ENCODE measurements around the gene ULK4. TPM values are rescaled to one million over a fixed set of nuclear protein-coding genes. Genes with fewer than 3 reads are reported as not detected.
"Not testable (repeated sequence)": the region's sequence is repeated elsewhere in the genome, so short reads cannot be mapped to it uniquely, and the experiment has no call there.

The ULK4 gene
- total RNA-seq, 1 experiment from 2014 or later, result 2.0 TPM

- DNase-seq (ENCODE audit: low spot score), result no peak
Observed at GRCh38 chr3:41690766-41691563, 270.9 kb downstream of the ULK4 start.

GRCh38 chr3:41688595-41689380 lies 273.1 kb downstream of the ULK4 start:
- DNase-seq (ENCODE audit: low spot score), result no peak

- no peak for DNase-seq (ENCODE audit: low spot score)
Observed at GRCh38 chr3:41684797-41685735, 276.8 kb downstream of the ULK4 start.

DNA sequence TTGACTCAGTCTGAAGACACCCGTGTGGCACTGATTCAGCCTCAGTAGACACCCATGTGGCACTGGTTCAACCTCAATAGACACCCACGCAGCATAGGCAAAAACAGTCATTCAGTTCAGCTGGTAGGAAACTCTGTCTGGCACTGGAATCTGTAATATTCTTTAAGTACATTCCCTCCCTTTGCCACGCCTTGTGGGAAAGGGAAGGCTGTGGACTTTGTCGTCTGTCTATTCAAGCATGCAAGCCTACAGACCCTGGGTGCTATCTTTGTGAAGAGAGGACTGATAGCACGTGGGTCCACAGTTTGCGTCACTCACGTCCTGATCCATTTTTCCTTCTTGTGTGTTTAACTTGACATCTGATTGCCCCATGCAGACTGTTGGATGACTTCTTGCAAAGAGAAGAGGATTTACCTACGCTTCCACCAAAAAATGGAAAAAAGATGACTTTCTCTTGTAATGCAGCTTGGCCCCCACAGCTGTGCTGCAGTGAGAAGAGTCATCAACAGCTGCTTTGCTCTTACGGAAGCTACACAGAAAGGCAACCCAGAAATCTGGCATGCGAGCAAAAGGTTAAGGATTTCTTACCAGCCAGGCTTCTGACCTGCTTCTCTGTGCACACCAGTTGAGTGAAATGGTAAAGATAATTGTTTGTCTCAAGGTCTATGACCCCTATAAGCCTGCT lies 278.1 kb downstream of the ULK4 start:
- no peak for DNase-seq (ENCODE audit: low spot score)

DNA sequence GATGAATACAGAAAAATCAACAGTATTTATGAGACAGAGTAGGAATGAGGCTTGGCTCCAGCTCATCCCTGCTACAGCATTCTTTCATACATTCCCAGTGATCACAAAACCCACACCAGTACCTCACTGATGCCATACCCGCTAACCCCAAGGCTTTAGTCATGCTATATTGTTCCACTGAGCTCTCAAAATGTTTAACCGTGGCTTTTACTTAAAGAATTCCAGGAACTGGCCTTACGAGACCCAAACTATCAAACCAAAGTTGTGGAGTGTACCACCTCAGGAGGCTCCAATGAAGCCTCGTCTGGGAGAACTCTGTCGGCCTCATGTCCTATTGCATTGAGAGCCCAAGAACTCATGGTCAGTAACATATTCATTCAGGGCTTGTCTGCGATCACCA lies 278.9 kb downstream of the ULK4 start:
- peak; percentile 37 for DNase-seq (ENCODE audit: low spot score)

- no peak for DNase-seq (ENCODE audit: low spot score)
Observed at GRCh38 chr3:41682382-41682781, 279.5 kb downstream of the ULK4 start.

- DNase-seq (ENCODE audit: low spot score), result peak; percentile 93
Observed at GRCh38 chr3:41681479-41681878, 280.4 kb downstream of the ULK4 start.

- no peak for DNase-seq (ENCODE audit: low spot score)
Observed at GRCh38 chr3:41679374-41679773, 282.5 kb downstream of the ULK4 start.

DNA sequence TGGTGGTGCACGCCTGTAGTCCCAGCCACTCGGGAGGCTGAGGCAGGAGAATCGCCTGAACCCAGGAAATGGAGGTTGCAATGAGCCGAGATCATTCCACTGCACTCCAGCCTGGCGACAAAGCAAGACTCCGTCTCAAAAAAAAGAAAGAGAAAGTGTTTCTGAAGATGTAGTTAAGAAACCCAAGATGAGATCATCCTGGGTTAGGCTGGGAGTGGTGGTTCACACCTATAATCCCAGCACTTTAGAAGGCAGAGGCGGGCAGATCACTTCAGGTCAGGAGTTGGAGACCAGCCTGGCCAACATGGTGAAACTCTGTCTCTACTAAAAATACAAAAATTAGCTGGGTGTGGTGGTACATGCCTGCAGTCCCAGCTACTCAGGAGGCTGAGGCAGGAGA lies 286.8 kb downstream of the ULK4 start:
- not testable (repeated sequence) for DNase-seq (ENCODE audit: low spot score)

GRCh38 chr3:41674449-41674848 lies 287.5 kb downstream of the ULK4 start:
- no peak for DNase-seq (ENCODE audit: low spot score)

- DNase-seq (ENCODE audit: low spot score), result no peak
Observed at GRCh38 chr3:41673650-41674049, 288.3 kb downstream of the ULK4 start.

- no peak for DNase-seq (ENCODE audit: low spot score)
Observed at GRCh38 chr3:41668379-41668778, 293.5 kb downstream of the ULK4 start.

- DNase-seq (ENCODE audit: low spot score), result no peak
Observed at GRCh38 chr3:41662288-41662687, 299.6 kb downstream of the ULK4 start.

DNA sequence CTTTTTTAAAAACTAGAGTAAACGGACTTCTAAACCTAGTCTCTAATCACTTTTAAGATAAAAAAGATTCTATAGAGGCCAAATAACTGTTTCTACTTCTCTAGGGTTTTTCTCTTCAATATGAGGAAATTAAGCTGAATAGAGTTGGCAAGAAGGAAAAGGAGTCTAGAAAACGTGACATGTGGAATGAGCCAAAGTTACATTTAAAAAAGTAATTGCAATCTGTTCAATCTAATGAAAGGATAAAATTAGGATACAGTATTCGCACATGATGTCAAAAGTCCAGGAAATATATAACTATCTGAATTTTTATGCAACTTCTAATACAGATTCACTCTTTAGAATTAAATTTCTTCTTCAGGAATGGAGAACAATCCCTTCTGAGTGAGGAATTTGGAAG lies 300.1 kb downstream of the ULK4 start:
- no peak for DNase-seq (ENCODE audit: low spot score)

- no peak for DNase-seq (ENCODE audit: low spot score)
Observed at GRCh38 chr3:41660510-41660909, 301.4 kb downstream of the ULK4 start.

DNA sequence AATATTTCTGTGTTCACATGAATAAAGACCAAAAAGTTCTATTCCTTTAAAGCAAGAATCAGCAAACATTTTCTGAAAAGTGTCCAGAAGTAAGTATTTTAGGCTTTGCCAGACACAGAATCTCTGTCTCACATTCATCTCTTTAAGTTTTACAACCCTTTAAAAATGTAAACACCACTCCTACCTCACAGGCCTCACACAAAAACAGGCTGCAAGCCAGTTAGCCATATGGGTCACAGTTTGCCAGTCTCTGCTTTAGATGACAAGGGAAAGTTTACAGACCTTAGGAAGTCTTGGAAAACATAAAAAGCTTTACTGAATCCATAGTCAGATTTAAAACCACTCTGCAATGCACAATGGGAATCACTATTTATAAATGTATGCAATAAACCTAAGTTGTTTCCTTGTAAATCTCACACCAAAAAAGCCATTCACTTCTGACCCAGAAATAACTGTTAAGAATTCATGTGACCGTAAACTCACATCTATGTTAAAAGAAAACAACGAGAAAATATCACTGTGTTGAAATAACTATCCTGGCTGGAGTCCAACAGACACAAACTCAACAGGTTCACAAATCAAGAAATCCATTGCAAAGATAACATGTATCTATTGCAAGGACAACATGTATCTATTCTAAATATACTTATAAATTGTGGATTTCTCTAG lies 308.2 kb downstream of the ULK4 start:
- DNase-seq (ENCODE audit: low spot score), result no peak

DNA sequence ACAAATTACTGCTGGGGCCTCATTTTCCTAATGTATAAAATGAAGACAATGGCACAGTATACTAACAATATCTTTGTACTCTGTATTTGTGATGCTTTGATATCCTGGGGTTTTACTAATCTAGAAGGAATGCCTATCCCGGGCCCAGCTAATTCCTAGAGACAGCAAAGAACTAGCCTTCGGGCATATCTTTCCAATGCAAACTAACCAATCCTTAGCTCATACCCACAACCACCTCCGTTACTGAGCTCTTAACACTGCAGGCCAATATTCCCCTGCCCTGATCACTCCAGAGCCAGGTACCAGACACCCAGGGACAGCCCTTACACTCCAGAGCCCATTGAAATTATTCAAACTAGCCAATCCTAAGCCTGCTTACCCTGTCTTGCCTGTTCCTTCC lies 309.0 kb downstream of the ULK4 start:
- DNase-seq (ENCODE audit: low spot score), result no peak

- DNase-seq (ENCODE audit: low spot score), result no peak
Observed at GRCh38 chr3:41652506-41652905, 309.4 kb downstream of the ULK4 start.

DNA sequence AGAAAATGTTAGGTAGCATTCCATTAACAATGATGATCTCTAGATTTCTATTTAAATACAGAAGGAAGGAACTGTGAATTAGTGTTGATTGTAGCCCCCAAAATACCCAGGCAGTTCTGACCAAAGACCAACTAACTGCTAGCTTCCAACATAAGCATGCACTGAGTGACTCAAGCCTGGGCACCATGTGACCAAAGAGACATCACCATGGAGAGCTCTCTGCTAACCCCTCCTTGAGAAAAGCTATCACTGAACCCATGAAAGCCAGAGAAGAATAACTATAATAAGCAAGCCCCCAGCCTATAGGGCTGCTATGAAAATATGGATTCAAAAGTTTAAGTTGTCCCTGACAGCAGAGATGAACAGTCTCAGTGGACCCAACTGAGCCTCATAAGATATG lies 310.2 kb downstream of the ULK4 start:
- no peak for DNase-seq (ENCODE audit: low spot score)

DNA sequence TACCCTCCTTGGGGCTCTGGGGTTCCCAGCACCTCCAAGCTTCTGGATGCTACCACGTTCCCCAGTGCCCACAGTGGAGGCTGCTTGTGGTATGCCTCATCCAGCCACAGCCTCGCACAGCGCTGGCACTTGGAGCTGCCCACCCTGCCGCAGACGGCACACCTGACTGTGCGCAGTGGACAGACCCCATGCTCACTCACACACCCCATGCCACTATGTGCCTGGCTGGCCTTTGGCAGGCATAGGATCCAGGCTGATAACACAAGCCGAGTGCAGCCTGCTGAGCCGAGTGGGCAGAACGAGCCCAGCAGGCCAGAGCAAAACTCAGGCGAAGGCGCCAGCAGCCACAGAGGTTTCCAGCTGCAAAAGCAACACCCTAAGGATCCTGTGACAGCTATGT lies 311.5 kb downstream of the ULK4 start:
- no peak for DNase-seq (ENCODE audit: low spot score)

All from A172 (cell line).